HTR-8/SVneo (cell line): Measurements from ENCODE around the gene PRKAG1.

Experiments
- DNase-seq: peaks from one replicate; pipeline ENCODE4 v3.0.0; 2011; ENCODE audit warnings: low spot score, mixed read lengths; ENCODE audit not compliant: insufficient read length
- FAIRE-seq: peaks from 2 replicates; lab custom pipeline; 2011; peaks lifted over from hg19 to GRCh38; lab: Jason Lieb, UNC

Gene PRKAG1

DNA sequence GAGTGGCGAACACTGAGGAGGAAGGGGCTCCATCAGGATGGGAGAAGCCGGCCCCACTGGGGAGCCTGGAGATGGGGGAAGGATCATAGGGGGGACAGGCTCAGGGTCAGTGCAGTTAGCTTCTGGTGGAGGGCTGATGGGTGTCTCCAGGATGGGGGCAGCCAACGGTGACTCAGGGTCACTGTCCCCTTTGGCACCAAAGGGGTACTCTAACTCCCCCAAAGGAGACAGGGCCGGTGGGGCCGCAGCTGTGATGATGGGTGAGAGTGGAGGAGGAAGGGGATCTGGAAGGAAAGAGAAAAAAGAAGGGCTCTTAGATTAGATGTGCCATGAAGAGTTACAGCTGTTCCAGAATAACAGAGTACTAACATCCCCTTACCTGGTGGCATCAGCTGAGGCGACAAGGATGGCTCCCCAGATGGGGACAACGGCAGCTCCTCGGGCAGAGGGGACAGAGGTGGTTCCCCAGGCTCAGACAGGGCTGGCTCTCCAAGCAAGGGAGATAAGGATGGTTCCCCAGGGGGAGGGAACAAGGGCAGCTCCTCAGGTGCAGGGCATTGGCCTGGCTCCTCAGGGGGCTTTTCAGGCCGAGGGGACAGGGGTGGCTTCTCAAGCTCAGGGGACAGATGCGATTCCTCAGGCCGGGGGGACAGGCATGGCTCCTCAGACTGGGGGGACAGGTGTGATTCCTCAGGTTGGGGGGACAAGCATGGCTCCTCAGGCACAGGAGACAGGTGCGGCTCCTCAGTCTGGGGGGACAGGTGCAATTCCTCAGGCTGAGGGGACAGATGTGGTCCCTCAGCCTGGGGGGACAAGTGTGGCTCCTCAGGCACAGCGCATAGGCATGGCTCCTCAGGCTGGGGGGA, 32.2 kb upstream of the PRKAG1 start:
- no peak for DNase-seq
- FAIRE-seq: no peak

DNA sequence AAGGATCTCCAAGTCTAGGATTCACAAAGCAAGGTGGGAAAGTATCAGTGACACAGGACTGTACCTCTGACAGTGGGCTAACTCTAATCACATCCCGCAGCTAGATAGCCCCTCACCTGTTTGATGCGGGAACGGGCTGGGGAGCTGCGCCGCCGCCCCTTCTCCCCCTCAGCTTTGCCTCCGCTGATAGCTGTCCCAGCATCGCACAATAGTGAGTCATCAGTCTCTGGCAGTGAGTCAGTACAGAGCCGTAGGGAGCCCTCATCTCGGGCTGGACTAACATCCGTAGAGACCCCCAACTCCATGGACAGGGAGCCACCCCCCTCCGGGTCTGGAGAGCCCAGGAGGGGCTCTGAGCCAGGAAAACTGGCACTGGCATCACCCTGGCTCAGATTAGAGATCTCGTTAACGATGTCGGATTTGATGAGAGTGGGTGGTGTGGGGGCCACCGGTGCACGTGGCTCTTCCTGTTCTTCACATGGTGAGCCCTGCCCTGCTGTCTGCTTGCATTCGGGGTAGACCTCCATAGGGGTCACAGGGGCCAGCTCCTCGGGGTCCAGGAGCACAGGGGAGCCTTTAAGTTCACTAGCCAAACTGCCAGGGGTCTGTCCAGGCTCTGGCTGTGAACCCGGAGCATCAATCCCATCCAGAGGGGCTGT, 31.1 kb upstream of the PRKAG1 start:
- peak; percentile 93 for FAIRE-seq
- peak; percentile 82 for DNase-seq

DNA sequence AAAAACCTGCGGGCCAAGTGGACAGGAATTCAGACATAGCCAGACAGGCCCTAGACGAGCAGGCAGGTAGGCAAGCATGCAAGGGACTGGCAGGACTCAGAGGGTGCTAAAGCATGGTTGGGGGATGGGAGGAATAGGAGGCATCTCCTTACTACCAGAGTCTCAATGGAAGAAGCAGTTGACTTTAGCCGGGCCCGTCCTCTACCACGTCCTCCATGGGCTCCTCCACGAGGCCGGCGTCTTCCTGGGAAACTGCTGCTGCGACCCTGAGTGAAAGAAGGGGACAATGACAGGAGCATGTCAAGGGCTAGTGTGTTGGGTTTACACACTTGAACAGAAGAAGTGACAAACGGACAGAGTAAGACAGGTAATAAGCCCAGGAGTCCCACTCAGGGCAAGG, 30.4 kb upstream of the PRKAG1 start:
- FAIRE-seq: no peak

DNA sequence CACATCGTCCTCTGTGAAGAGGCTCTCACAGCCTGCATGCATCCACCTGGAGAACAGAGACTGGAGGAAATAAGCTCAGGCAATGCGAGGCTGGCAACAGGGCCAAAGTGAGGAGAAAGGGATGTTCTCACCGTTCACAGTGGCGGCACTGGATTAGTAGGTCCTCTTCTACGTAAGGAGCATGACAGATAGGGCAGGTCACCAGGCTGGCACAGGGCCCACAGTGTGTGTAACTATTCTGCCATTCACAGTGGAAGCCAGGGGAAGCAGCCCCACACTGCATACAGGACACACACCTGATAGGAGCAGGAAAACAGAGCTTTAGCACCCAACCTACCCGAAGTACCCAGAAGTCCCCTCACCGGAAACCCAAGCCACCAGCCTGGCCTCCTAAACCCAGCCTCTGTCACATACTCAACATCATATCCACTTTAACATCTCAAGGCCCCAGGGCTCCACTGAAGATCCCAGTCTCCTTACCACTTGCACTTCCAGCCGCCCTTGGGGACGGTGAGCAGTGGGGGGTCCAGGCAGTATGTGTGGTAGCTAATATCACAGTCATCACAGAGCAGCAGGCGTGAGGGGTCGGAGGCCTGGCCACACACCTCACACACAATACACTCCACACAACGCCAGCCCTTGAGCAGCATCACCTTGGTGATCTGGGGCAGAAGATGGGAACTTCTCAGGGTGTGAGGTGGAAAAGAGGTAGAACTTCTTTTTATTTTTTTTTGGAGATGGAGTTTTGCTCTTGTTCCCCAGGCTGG, 27.7 kb upstream of the PRKAG1 start:
- FAIRE-seq (no peak), DNase-seq (no peak)

More for the DNA sequence above, 30.4 kb upstream of the PRKAG1 start:
- DNase-seq: no peak

- DNase-seq: no peak
- FAIRE-seq: no peak
These were observed 26.1 kb upstream of the PRKAG1 start for GRCh38 chr12:49044660-49045059.

DNA sequence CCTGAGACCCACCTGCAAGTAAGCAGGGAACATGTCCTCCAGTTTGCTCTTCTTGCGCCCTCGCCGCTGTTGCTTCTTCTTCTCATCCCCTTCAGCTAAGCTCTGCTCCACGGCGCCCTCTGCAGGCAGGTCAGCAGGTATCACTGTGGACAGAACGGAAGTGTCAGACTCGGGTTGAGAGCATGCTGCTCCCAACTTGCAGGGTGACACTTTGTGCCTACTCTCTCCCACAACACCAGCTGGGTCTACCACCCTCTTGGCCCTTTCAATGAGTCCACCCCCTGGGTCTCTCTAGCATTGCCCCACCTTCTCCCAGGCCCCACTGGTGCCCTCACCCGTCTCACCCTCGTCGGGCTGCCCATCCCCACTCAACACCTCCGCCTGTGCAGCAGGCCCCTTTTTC, 25.3 kb upstream of the PRKAG1 start:
- no peak for DNase-seq
- FAIRE-seq: no peak

DNA sequence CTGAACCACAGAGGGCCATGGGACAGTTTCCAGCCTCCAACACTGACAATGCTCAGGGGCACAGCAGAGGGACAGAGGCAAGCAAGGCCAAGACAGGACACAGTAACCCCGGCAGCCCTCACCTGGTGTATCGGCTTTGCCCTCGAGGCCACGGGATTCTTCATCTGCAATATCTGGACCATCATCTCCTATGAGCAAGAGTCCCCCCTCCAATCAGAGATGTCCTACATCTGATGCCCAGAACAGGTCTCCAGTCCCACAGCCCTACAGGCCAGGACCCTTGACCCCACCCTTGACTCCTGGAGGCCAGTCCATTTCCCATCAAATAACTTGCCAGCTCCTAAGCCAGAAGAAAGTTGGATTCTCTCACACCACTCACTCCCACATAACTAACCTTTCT, 24.7 kb upstream of the PRKAG1 start:
- DNase-seq: no peak
- FAIRE-seq: no peak

DNA sequence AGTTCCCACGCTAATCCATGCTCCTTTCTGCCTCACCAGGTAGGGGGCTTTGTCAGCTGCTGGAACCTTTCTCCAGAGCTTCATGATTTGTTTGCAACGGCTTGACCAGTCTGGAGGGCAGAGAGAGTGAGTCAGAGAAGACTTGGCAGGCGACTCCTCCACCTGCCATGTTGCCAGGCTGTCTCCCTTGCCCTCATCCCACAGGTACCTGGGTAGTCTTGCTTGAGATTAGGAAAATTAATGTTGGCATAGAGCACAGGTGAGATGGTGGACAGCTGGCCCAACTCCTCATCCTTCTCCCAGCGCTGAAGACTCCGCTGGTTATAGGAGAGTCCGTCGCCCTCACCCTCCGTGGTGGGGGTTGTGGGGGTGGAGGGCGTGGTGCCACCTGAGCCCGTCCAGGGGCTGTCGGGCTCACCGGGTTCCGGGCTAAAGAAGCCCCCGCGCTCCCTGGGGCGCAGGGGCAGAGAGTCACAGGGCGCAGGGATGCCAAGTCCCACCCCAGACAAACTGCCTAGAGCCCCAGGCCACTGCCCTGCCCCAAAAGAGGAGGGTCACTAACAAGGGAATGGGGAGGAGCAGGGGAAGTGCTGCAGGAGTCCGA, 23.4 kb upstream of the PRKAG1 start:
- FAIRE-seq (no peak), DNase-seq (no peak)

- DNase-seq: no peak
- no peak for FAIRE-seq
These were observed 22.7 kb upstream of the PRKAG1 start for GRCh38 chr12:49041036-49041880.

DNA sequence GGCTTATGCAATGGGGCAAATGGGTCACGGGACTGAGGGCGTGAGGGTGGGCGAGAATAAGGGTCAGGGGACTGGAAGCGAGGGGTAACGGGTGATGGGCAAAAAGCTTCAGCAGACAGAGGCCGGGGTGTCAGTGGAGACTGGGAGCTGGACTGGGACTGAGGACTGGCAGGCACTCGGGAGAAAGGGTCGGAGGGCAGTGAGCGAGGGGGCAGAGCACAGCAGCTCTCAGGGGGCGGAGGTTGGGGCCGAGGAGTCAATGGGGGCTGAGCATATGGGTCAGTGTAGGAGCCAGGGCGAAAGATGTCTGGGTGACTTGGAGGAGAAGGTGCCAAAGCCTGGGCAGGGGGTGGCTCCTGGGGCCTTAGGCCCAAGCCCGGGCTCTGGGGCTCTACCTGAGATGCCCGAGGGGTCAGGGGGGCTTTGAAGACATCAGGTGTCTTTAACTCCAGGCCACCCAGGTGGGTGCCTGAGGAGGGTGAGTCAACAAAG, 21.8 kb upstream of the PRKAG1 start:
- FAIRE-seq: no peak
- DNase-seq: no peak

DNA sequence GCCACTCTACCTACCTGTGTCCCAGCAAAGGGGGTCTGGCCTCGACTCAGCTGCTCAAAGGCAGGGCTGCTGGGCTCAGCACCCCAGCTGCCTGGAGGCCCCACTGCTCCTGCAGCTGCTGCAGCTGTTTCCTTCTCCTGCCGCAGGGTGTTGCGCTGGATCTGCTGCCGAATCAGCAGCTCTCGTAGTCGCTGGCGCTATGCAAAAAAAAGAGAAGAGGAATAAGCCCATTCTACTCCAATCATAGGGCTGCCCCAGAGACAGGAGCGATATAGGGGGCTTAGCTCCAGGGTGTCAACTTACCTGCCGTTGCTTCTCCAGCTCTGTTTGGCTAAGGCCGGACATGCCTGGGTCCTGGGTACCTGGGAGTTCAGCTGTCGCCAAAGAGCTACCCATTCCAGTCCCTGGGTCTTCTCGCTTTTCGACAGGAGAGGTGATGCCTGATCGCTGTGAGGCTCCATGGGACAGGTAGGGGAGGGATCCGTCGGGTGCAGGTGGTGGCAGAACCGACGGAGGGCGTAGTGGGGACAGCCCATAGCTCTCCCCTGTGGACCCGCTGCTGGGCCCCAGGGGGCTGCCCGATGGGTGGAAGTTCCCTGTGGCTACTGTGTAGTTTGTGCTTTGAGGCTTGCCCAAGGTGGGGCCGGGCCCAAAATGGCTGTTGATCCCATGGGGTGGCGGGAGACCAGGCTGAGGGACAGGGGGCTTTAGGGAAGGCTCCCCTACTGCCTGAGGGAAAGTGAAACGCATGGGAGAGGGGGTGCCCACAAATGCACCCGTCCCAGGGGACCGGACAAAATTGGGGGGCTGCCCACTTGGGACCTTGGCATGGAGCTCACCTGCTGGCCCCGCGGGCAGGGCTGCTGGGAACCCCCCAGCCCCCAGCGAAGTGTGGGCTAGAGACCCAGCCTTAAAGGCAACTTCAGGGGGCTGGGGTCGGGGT, 21.1 kb upstream of the PRKAG1 start:
- DNase-seq (no peak), FAIRE-seq (no peak)

- FAIRE-seq (no peak), DNase-seq (no peak)
These were observed 19.8 kb upstream of the PRKAG1 start for GRCh38 chr12:49038291-49038955.

DNA sequence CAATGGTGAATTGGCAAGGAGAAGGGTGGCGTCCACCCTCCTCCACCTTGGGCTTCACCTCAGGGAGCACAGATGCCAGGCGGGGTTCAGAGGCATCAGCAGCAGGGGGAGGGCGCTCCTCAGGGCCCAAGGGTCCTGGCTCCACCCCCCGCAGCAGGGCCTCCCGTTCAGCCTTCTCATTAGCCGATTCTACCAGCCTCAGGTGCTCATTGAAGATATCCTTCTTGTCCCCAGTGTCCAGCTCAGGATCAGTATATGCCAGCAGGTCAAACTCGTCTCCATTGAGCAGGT, 19.3 kb upstream of the PRKAG1 start:
- DNase-seq (no peak), FAIRE-seq (no peak)

DNA sequence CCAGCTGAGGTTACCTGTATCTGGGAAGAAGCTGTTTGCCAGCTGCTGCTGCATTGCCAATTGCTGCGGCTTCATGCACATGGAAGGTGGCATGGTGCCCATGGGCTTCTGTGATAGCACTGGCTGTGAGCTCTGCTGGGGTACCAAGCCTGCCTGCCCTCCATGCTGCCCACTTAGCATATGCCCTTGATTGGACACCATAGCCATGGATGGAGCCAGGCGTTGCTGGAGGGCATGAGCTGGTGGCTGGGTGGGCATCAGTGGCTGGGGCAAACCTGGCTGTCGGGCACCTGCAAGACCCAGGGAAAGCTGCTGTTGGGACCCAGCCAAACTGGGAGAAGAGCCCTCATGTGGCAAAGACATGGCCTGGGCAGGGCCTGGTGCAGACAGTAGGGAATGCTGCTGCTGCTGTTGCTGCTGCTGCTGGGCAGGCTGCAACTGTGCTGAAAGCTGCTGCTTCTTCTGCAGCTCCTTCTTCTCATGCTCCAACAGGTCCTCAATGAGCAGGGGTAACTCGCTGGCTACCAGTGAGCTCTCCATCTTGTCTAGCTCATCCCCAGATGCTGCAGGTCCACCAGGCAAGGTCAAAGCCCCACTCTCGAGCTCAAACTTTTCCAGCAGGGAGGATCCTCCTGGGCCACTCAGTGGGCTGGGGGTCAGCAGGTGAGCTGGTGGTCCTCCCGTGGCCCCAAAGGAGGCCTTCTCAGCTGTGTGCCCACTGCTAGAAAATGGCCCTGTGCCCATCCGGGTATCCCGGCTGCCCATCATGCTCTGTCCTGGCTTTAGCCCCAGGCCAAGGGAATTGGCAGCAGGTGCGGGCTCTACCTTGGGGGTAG, 18.8 kb upstream of the PRKAG1 start:
- DNase-seq (no peak), FAIRE-seq (no peak)

DNA sequence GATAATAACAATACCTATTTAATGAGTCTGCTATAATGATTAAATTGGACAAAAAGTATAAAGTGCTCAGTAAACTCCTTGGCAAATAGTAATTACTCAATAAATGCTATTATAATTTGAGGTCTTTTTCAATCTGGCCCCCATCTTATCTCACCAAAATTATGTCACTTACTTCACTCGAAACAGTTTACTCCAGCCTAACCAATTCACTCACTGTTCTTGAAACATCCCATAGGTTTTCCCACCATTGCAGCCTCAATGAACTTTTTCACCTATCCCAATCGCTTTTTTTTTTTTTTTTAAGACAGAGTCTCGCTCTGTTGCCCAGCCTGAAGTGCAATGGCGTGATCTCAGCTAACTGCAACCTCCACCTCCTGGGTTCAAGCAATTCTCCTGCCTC, 17.5 kb upstream of the PRKAG1 start:
- DNase-seq (no peak), FAIRE-seq (no peak)

DNA sequence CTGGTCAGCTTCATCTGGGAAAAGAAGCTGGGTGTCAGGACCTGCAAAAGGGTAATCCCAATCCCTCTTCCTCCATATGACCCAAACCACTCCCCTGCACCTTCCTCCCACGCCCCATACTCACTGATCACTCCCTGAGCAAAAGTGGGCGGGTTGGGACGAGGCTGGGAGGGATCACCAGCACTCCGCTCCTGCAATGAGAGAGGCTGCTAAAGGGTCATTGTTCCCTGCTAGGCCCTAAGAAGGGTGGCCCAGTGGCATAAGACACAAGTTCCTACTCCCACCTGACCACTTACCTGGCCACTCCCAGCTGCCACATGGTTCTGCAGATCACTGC, 15.7 kb upstream of the PRKAG1 start:
- FAIRE-seq (no peak), DNase-seq (no peak)

DNA sequence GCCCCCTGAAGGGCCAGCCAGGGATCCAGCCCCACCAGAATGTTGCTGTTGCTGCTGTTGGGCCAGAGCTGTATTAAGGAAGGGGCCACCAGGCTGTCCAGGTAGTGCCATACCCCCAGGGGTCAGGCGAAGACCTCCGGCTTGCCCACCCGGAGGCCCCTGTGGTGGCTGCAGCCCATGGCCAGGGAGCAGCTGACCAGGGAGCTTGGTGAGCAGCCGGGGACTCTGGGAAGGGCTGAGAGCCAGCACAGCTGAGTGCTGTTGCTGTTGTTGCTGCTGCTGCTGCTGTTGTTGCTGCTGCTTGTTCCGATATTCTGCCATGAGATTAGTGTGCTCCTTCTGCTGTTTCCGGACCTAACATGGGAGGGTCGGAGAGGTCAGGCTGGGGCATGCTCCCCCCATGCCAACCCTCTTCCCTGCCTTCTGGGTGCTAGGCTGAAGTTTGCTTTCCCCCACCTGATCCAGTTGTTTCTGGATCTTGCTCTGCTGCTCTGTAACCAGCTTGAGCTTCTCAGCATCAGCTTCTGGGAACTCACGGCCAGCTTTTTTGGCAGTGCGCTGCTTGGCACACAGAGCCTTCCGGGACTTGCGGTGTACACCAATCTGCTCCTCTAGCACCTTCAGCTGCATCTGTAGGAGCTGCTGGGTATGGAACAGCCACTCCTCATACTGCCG, 15.2 kb upstream of the PRKAG1 start:
- no peak for DNase-seq
- FAIRE-seq: no peak
